GM10266 (cell line): ENCODE measurements around the gene OR2D2.
A peak's percentile ranks its signal among the peaks of the same experiment; 100 is the strongest.
"Not testable (repeated sequence)": the region's sequence is repeated elsewhere in the genome, so short reads cannot be mapped to it uniquely, and the experiment has no call there.

Source experiments
- DNase-seq: peaks from one replicate; pipeline ENCODE4 v3.0.0; 2012; ENCODE audit errors: extremely low spot score
- CTCF ChIP-seq: IDR thresholded peaks from 2 replicates; pipeline ENCODE4 v1.5.1; 2012; ENCODE audit warnings: mild to moderate bottlenecking, low read depth; ENCODE audit not compliant: control insufficient read depth, insufficient read depth; ENCODE audit errors: missing control alignments

Gene OR2D2

GRCh38 chr11:6900327-6900999, 8.2 kb upstream of the OR2D2 start:
- peak; percentile 7 for TF ChIP-seq CTCF
- DNase-seq: no peak

- no peak for DNase-seq
- TF ChIP-seq CTCF: no peak
Observed at GRCh38 chr11:6898911-6899310, 6.6 kb upstream of the OR2D2 start.

- DNase-seq: peak; percentile 21
- TF ChIP-seq CTCF: no peak
Observed at GRCh38 chr11:6895010-6895409, 2.7 kb upstream of the OR2D2 start.

GRCh38 chr11:6894097-6894496, 1.8 kb upstream of the OR2D2 start:
- no peak for DNase-seq
- TF ChIP-seq CTCF: no peak

- DNase-seq: no peak
- no peak for TF ChIP-seq CTCF
Observed at GRCh38 chr11:6889835-6890234, 2.5 kb downstream of the OR2D2 start.

- TF ChIP-seq CTCF: no peak
- no peak for DNase-seq
Observed at GRCh38 chr11:6888830-6889229, 3.5 kb downstream of the OR2D2 start.

- DNase-seq: not testable (repeated sequence)
Observed at GRCh38 chr11:6887711-6888110, 4.6 kb downstream of the OR2D2 start.

- no peak for TF ChIP-seq CTCF
- DNase-seq: no peak
Observed at GRCh38 chr11:6882751-6883150, 9.5 kb downstream of the OR2D2 start.
